Measurements from ENCODE around the gene KRT28.
"Not testable (repeated sequence)": the region's sequence is repeated elsewhere in the genome, so short reads cannot be mapped to it uniquely, and the experiment has no call there.

GRCh38 chr17:40748666-40749065, 51.1 kb downstream of the KRT28 start:
- TF ChIP-seq CTCF, POLR2AphosphoS5 (IDR thresholded peaks at IDR 0.05): not testable (repeated sequence)
